ENCODE measurements around the gene THSD7A. TPM values are rescaled to one million over a fixed set of nuclear protein-coding genes. Genes with fewer than 3 reads are reported as not detected.

Gene THSD7A
- total and polyA plus RNA-seq, 10 of the 15 experiments (the other 5 are each of a cell fraction or from before 2014, with no cell fraction given) = 0.03 to 0.09 (median 0.03) TPM; not detected in 7

DNA sequence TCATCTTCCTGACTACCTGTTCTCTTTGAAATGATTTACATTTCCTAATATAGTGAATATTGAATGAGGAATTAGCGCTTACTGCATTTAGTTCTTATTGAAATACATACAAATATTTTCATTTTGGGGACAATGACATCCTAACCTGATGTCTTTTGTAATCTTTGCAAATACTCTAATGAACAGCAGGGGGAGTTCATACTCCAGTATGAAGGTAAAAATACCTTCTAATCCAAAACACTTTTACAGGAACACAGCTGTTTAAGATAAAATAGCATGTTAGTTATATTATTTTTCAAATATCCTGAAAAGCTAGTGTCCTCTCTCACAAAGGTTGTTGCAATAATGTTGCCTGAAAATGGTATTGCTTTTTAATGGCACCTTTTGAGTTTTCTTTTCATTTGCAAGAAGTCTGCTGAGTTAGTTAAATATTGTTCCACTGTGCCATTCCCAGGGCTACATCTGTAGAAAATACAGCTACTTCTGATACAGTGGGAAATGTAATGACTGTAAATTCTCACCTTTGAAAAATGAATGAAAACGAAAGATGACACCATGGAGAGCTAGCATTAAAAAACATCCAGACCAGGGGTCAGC is 458.4 kb downstream of the THSD7A start:
- RAD21 ChIA-PET (ENCODE audit: unreplicated experiment) = interaction anchor here (1.3 kb wide), 1 partner anchor 948 kb away, joined by 3 read pairs; no protein-coding TSS in a partner anchor
- DNase-seq (ENCODE audit: low read depth, low spot score) (no peak), ATAC-seq (0 out of 3 replicates have a peak, but pooled peaks have one; percentile 34), FAIRE-seq (no peak)
- no peak overlapping the region for H3K9ac ChIP-seq (ENCODE audit: control insufficient read depth, insufficient read depth, low read length)
- no peaks in the 10 kb centered on the region for H3K9me3 ChIP-seq (replicated peaks; ENCODE audit: control insufficient read depth, insufficient read depth, low read length)
- in situ Hi-C loops (cut with MboI) = no loop called here
- no peak overlapping the region for H3K4me2 ChIP-seq (ENCODE audit: control insufficient read depth, insufficient read depth)
- H4K20me1 ChIP-seq (ENCODE audit: control insufficient read depth, insufficient read depth) = no peaks in the 10 kb centered on the region
- no TSS peak for BruUV-seq (replicated peaks)
- H3K4me3 ChIP-seq = no peak overlapping the region
- SMC1A ChIA-PET (ENCODE audit: uncharacterized antibody, unreplicated experiment) = no interaction called here
- no peak overlapping the region for H3K27ac ChIP-seq (ENCODE audit: control insufficient read depth, insufficient read depth)
- TF ChIP-seq CREM (IDR thresholded peaks at IDR 0.05; ENCODE audit: low read depth) = no peak
- TF ChIP-seq CTCF (IDR thresholded peaks at IDR 0.05 in 2 of 3, conservative IDR thresholded peaks at IDR 0.05 in 1 of 3; ENCODE audit: control insufficient read depth in 2 of 3, extremely low read depth in 1 of 3, insufficient read depth in 1 of 3, low read depth in 3 of 3, low read length in 3 of 3) = peak; percentile 41 to 42 (median 41); a peak in 4 of 6 replicates
- peak; percentile 45; the same call in 1 of the 2 replicates for TF ChIP-seq RAD21 (IDR thresholded peaks at IDR 0.05; ENCODE audit: insufficient read depth, low read depth, low read length)
- WGBS (ENCODE audit: insufficient coverage, insufficient replicate concordance, low lambda C conversion rate, missing lambda C conversion rate) = 0% methylated on average over 2 of the region's 2 CpGs
- POLR2A ChIA-PET = no interaction called here
- H3K27me3 ChIP-seq (replicated peaks in 1 of 2; ENCODE audit: control insufficient read depth in 2 of 2, insufficient read depth in 2 of 2, low read length in 1 of 2) = no peaks in the 10 kb centered on the region
- no peaks in the 10 kb centered on the region for H3K4me1 ChIP-seq (ENCODE audit: control insufficient read depth, insufficient read depth, low read length)
- CTCF ChIA-PET = interaction anchor here (0.8 to 1.1 kb wide), 2 partner anchors 181 to 416 kb away, joined by 3 read pairs; no protein-coding TSS in a partner anchor
- intact Hi-C loops (cut with micrococcal nuclease; ENCODE audit: unreplicated experiment) = no loop called here
- H3K79me2 ChIP-seq (ENCODE audit: control insufficient read depth, insufficient read depth, low read length) = no peaks in the 10 kb centered on the region
- H2AFZ ChIP-seq (ENCODE audit: control insufficient read depth, low read depth, low read length) = no peak overlapping the region
- no peaks in the 10 kb centered on the region for H3K36me3 ChIP-seq (ENCODE audit: control insufficient read depth in 2 of 2, insufficient read depth in 2 of 2, low read length in 1 of 2)

- ChIA-PET CTCF (no interaction called here), POLR2A (no interaction called here), RAD21 (ENCODE audit: unreplicated experiment) (no interaction called here), SMC1A (ENCODE audit: uncharacterized antibody, unreplicated experiment) (no interaction called here)
- Histone ChIP-seq H3K9me3 (replicated peaks; ENCODE audit: control insufficient read depth, insufficient read depth, low read length) (no peaks in the 10 kb centered on the region), H3K36me3 (ENCODE audit: control insufficient read depth in 2 of 2, insufficient read depth in 2 of 2, low read length in 1 of 2) (no peaks in the 10 kb centered on the region), H3K9ac (ENCODE audit: control insufficient read depth, insufficient read depth, low read length) (no peak overlapping the region), H3K4me1 (ENCODE audit: control insufficient read depth, insufficient read depth, low read length) (no peaks in the 10 kb centered on the region), H3K27me3 (replicated peaks in 1 of 2; ENCODE audit: control insufficient read depth in 2 of 2, insufficient read depth in 2 of 2, low read length in 1 of 2) (no peaks in the 10 kb centered on the region), H4K20me1 (ENCODE audit: control insufficient read depth, insufficient read depth) (no peaks in the 10 kb centered on the region), H2AFZ (ENCODE audit: control insufficient read depth, low read depth, low read length) (no peak overlapping the region), H3K4me3 (no peak overlapping the region), H3K27ac (ENCODE audit: control insufficient read depth, insufficient read depth) (no peak overlapping the region), H3K4me2 (ENCODE audit: control insufficient read depth, insufficient read depth) (no peak overlapping the region), H3K79me2 (ENCODE audit: control insufficient read depth, insufficient read depth, low read length) (no peaks in the 10 kb centered on the region)
- no TSS peak for BruUV-seq (replicated peaks)
- no peak for DNase-seq (ENCODE audit: low read depth, low spot score)
- intact Hi-C loops (cut with micrococcal nuclease; ENCODE audit: unreplicated experiment) = no loop called here
- FAIRE-seq = no peak
- in situ Hi-C loops (cut with MboI) = no loop called here
- ATAC-seq = no peak
- 42% methylated on average over 1 of the region's 1 CpG for WGBS (ENCODE audit: insufficient coverage, insufficient replicate concordance, low lambda C conversion rate, missing lambda C conversion rate)
- TF ChIP-seq, protein P1, sequence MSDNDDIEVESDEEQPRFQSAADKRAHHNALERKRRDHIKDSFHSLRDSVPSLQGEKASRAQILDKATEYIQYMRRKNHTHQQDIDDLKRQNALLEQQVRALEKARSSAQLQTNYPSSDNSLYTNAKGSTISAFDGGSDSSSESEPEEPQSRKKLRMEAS (IDR thresholded peaks at IDR 0.05; ENCODE audit: low read depth, low read length) = no peak
- TF ChIP-seq, protein P2, sequence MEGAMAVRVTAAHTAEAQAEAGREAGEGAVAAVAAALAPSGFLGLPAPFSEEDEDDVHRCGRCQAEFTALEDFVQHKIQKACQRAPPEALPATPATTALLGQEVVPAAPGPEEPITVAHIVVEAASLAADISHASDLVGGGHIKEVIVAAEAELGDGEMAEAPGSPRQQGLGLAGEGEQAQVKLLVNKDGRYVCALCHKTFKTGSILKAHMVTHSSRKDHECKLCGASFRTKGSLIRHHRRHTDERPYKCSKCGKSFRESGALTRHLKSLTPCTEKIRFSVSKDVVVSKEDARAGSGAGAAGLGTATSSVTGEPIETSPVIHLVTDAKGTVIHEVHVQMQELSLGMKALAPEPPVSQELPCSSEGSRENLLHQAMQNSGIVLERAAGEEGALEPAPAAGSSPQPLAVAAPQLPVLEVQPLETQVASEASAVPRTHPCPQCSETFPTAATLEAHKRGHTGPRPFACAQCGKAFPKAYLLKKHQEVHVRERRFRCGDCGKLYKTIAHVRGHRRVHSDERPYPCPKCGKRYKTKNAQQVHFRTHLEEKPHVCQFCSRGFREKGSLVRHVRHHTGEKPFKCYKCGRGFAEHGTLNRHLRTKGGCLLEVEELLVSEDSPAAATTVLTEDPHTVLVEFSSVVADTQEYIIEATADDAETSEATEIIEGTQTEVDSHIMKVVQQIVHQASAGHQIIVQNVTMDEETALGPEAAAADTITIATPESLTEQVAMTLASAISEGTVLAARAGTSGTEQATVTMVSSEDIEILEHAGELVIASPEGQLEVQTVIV (IDR thresholded peaks at IDR 0.05; ENCODE audit: borderline replicate concordance, partially characterized antibody) = no peak
- no peak for TF ChIP-seq CHD1 (IDR thresholded peaks at IDR 0.05; ENCODE audit: low read depth, low read length)
- no peak for TF ChIP-seq IRF4 (IDR thresholded peaks at IDR 0.05; ENCODE audit: low read depth, low read length)
- TF ChIP-seq FOS (IDR thresholded peaks at IDR 0.05; ENCODE audit: borderline replicate concordance, extremely low read depth, insufficient read length) = no peak
- TF ChIP-seq TBL1XR1 (IDR thresholded peaks at IDR 0.05; ENCODE audit: low read depth, low read length) = no peak
- TF ChIP-seq STAT1 (conservative IDR thresholded peaks at IDR 0.05) = no peak
- no peak for TF ChIP-seq JUNB (IDR thresholded peaks at IDR 0.05)
- TF ChIP-seq, protein P3, sequence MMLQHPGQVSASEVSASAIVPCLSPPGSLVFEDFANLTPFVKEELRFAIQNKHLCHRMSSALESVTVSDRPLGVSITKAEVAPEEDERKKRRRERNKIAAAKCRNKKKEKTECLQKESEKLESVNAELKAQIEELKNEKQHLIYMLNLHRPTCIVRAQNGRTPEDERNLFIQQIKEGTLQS (IDR thresholded peaks at IDR 0.05; ENCODE audit: borderline replicate concordance, extremely low read depth, low read depth, low read length) = no peak
Observed at GRCh38 chr7:11369696-11370095, 462.3 kb downstream of the THSD7A start.
